Heart right ventricle (tissue), 16 donors: ENCODE data around the gene TMC8. TPM values are rescaled to one million over a fixed set of nuclear protein-coding genes. Genes with fewer than 3 reads are reported as not detected.

Source experiments
- ATAC-seq, 8 donors: fragments of 200-7000 bp; cut with Tn5 transposase; one replicate each; pipeline ENCODE4 v1.9.1; 2020; ENCODE audit warnings: mild to moderate bottlenecking in 8 of 8, moderate library complexity in 8 of 8, moderate number of reproducible peaks in 1 of 8
- DNase-seq, 2 donors: peaks; one replicate each; pipeline ENCODE4 v3.0.0-alpha.2; 2020
- H3K27ac ChIP-seq, 10 donors: fragments of 200-600 bp; sonication (generic) in 2 of 10; one replicate each; pipeline versions ENCODE4 v1.5.0 to v1.8.0; 2020 to 2022; ENCODE audit warnings: mild to moderate bottlenecking in 3 of 10
- H3K27me3 ChIP-seq, 7 donors: fragments of 200-600 bp; one replicate each; pipeline ENCODE4 v1.8.0; 2021 to 2022; ENCODE audit warnings: mild to moderate bottlenecking in 2 of 7
- H3K36me3 ChIP-seq, 9 donors: fragments of 200-600 bp; sonication (generic) in 1 of 9; one replicate each; pipeline versions ENCODE4 v1.5.0 to v1.8.0; 2020 to 2022; ENCODE audit warnings: mild to moderate bottlenecking in 2 of 9
- H3K4me1 ChIP-seq, 9 donors: fragments of 200-600 bp; sonication (generic) in 1 of 9; one replicate each; pipeline versions ENCODE4 v1.5.0 to v1.8.0; 2020 to 2022; ENCODE audit warnings: mild to moderate bottlenecking in 4 of 9
- H3K4me3 ChIP-seq, 10 donors: fragments of 200-600 bp; sonication (generic) in 2 of 10; one replicate each; pipeline versions ENCODE4 v1.5.0 to v1.8.0; 2020 to 2022; ENCODE audit warnings: mild to moderate bottlenecking in 7 of 10, moderate library complexity in 2 of 10
- H3K9me3 ChIP-seq, 11 donors: fragments of 200-600 bp in 10 of 11; sonication (generic) in 2 of 11; one replicate each; pipeline versions ENCODE4 v1.5.0 to v1.8.0; 2013 to 2022; ENCODE audit warnings: mild to moderate bottlenecking in 2 of 11, control low read depth in 1 of 11, moderate library complexity in 1 of 11
- CTCF ChIP-seq, 9 donors: fragments of 200-600 bp; sonication (generic) in 2 of 9; IDR thresholded peaks; one replicate each; pipeline versions ENCODE4 v1.5.0 to v1.8.0; 2021 to 2022; ENCODE audit warnings: antibody characterized with exemption in 9 of 9, mild to moderate bottlenecking in 5 of 9, moderate library complexity in 1 of 9
- WGBS, 2 donors: extraction: QIAGEN DNeasy Blood & Tissue Kit; methylation state at CpG; one replicate each; pipeline ENCODE4 v1.1.7; 2013; ENCODE audit warnings: inconsistent platforms in 1 of 2; 5-methylcytosine and 5-hydroxymethylcytosine counted together
- intact Hi-C, 10 donors: fragments of 100-400 bp; cut with DNase I; formaldehyde crosslinking; loops; one replicate each; pipeline versions ENCODE4 v1.11.1 to v1.14.2; 2022
- polyA plus RNA-seq, 2 donors: library from polyadenylated mRNA; stranded (reverse); fragments of 200-250 nt; gene quantifications; one replicate each; pipeline ENCODE4 v1.2.3, GENCODE V29; 2013
- total RNA-seq, 10 donors: library from RNA; stranded (reverse); fragmentation: NEBNext Ultra II Directional in 3 of 10; extraction: Animal tissue kit (Norgen Biotek cat#: 25700) in 3 of 10; gene quantifications; one replicate each; pipeline versions ENCODE4 v1.2.1 to v1.2.4, GENCODE V29; 2021 to 2023
- donor health status: Arrhythmogenic right ventricular cardiomyopathy.
- donor health status: ischemic (EF 13 %, LVEDD 7.1; RV severe dilation, severe dysfunction).
- donor health status: healthy with polysubstance abuse.
- donor health status: DM: no; HTN: yes; CAD: no.
- donor health status: DM: no; HTN: no; CAD: no.
- donor health status: ischemic (EF 25% LVEDD 6.9; RV normal size, moderate dysfunction).
- donor health status: ischemic (EF 25% LVEDD 5.7; RV mildly dilated, moderate dysfunction).
- donor health status: healthy.
- donor health status: DM: yes; HTN: yes; CAD: no.
- donor health status: Ischemic cardiomyopathy.
- donor health status: ischemic (EF 35%, LVEDD 5.7; RV mildly dilated, moderate dysfunction).
- donor health status: nonischemic (EF 11% LVEDD 7.7; RV severe dilation, severe dysfunction).
- donor health status: DM: yes; HTN: yes; CAD: no.
- donor health status: PGD.
- donor health status: ischemic (EF 29% LVEDD 5.4; RV normal size, mild dysfunction).
- donor health status: nonischemic (EF 23%, LVEDD 6.1; RV moderate dilation, normal function).

TMC8 gene
- total and polyA plus RNA-seq, 12 donors = 0.85 to 11.2 (median 2.1) TPM

DNA sequence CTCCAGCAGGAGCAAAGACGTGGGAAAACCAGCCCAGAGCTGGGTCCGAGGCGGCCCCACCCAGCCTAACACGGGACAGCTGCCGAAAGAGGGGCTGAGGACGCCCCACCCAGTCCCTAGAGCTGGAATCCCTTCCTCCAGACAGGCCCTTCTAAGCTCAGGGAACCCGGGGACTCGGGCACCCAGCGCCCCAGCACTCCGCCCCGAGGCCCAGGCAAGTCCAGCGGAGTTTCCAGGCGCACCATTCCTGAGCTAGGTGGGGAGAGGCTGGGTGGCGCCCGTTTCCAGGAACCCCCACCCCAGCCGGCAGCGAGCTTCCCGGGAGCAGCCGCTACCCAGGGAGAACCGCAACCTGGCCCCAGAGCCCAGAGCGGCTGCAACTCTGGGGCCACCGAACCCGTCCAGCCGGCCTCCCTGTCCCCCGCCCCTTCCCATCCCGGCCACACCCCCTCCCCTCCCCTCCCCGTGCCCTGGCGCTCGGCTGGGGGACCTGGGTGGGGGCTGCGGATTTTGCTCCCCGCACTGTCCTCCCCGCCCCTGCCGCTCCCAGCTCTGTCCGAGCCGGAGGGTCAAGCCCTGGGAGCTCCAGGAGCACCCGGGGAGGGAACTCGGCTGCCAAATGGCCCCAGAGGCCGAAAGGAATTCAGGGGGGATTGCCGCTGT is 2.6 kb upstream of the TMC8 start:
- no peaks in the 10 kb centered on the region for H3K9me3 ChIP-seq
- peaks cover 0 to 3% (median 0%) of the 10 kb centered on the region in 7 donors for H3K27me3 ChIP-seq
- H3K36me3 ChIP-seq = peaks cover 0 to 38% (median 17%) of the 10 kb centered on the region in 9 donors
- H3K27ac ChIP-seq = peak overlapping the region; percentile 89 to 98 (median 96)
- H3K4me3 ChIP-seq = peak overlapping the region; percentile 57 to 97 (median 88)
- H3K4me1 ChIP-seq = peaks cover 31 to 92% (median 72%) of the 10 kb centered on the region in 9 donors
- DNase-seq = peak in 1 of 2 donors; percentile 43
- intact Hi-C loops = loop anchor here in 6 of 10 donors (2.0 to 5.0 kb wide), 5 partner anchors 21 to 119 kb away; partner anchors contain the start of gene SYNGR2 (in 1 of the 6)
- peak; percentile 11 to 44 (median 24) for ATAC-seq
- 3% methylated on average over 38 to 39 of the region's 39 CpGs for WGBS, 2 donors
- no peak for TF ChIP-seq CTCF (IDR thresholded peaks at IDR 0.05)

GRCh38 chr17:78128551-78129350 is 1.8 kb upstream of the TMC8 start, which contains the start of gene TMC6:
Gene TMC6 (minus strand): TSS chr17:78128755. CDS start chr17:78126832, 1,923 bp downstream.
- DNase-seq (peak in 1 of 2 donors; percentile 64), ATAC-seq (peak; percentile 2 to 54 (median 24))
- intact Hi-C loops = loop anchor here in 6 of 10 donors (2.0 to 5.0 kb wide), 4 partner anchors 40 to 119 kb away; partner anchors contain the start of gene SYNGR2 (in 1 of the 6)
- peaks cover 0 to 36% (median 12%) of the 10 kb centered on the region in 9 donors for H3K36me3 ChIP-seq
- peaks cover 31 to 98% (median 76%) of the 10 kb centered on the region in 9 donors for H3K4me1 ChIP-seq
- H3K27me3 ChIP-seq = peaks cover 0 to 3% (median 0%) of the 10 kb centered on the region in 7 donors
- 4 to 5% methylated on average over 40 to 49 of the region's 54 CpGs for WGBS, 2 donors
- peak within 1 kb of the TSS; percentile 89 to 98 (median 96) for H3K27ac ChIP-seq
- peak within 1 kb of the TSS; percentile 57 to 97 (median 88) for H3K4me3 ChIP-seq
- no peaks in the 10 kb centered on the region for H3K9me3 ChIP-seq
- no peak for TF ChIP-seq CTCF (IDR thresholded peaks at IDR 0.05)

- peak overlapping the region in 8 of 10 donors; percentile 11 to 98 (median 96) for H3K27ac ChIP-seq
- H3K4me1 ChIP-seq = peaks cover 27 to 98% (median 71%) of the 10 kb centered on the region in 9 donors
- intact Hi-C loops = loop anchor here in 6 of 10 donors (2.0 to 5.0 kb wide), 4 partner anchors 39 to 118 kb away; partner anchors contain the start of gene SYNGR2 (in 1 of the 6)
- H3K4me3 ChIP-seq = peak overlapping the region in 3 of 10 donors; percentile 84 to 97 (median 86)
- H3K27me3 ChIP-seq = peaks cover 0 to 3% (median 0%) of the 10 kb centered on the region in 7 donors
- WGBS, 2 donors = 88 to 94% methylated on average over 4 of the region's 4 CpGs
- no peak for TF ChIP-seq CTCF (IDR thresholded peaks at IDR 0.05)
- DNase-seq (peak in 1 of 2 donors; percentile 13), ATAC-seq (no peak)
- H3K36me3 ChIP-seq = peaks cover 0 to 36% (median 4%) of the 10 kb centered on the region in 9 donors
- no peaks in the 10 kb centered on the region for H3K9me3 ChIP-seq
Observed at GRCh38 chr17:78129351-78130089, 1.1 kb upstream of the TMC8 start.
